Pons (tissue), 1 donor: ENCODE data around the gene ZNF362.
"Not testable (repeated sequence)": the region's sequence is repeated elsewhere in the genome, so short reads cannot be mapped to it uniquely, and the experiment has no call there.

ENCODE experiments used
- DNase-seq: peaks from one replicate; pipeline ENCODE4 v3.0.0-alpha.2; 2016; ENCODE audit warnings: low spot score

The ZNF362 gene, protein sequence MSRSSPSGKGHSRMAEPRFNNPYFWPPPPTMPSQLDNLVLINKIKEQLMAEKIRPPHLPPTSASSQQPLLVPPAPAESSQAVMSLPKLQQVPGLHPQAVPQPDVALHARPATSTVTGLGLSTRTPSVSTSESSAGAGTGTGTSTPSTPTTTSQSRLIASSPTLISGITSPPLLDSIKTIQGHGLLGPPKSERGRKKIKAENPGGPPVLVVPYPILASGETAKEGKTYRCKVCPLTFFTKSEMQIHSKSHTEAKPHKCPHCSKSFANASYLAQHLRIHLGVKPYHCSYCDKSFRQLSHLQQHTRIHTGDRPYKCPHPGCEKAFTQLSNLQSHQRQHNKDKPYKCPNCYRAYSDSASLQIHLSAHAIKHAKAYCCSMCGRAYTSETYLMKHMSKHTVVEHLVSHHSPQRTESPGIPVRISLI

DNA sequence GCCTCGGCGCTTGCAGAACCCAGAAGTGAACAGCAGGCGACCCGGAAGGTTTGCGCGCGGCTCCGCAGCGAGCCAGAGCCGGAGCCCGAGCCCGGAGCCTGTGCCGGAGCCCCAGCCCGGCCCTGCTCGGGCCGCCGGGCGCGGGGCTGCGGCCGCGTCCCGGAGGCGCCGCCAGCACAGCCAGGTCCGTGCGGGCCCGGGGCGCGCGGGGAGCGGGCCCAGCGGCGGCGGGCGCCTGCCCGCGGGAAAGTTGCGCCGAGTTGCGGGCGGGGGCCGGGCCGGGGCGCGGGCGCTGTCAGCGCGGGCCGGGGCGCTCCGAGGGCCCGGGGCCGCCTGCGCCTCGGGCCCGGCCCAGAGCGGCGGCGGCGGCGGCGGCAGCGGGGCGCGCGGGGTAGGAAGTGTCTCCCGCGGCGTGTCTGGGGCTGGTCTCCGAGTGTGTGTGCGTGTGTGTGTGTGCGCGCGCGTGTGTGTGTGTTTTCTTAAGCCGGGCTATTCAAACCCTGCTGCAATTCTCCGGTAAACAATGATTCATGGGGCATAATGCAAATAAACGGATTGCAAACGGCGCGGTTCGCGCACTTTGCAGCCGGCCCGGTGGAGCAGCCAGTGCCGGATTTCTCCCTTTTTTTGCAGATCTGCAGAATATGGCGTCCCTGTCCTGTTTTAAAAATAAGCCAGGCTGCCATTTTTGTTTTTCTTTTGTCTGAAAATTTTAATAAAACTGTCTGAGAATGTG lies at the start of gene ZNF362:
Gene ZNF362 (plus strand): TSS at position 22 of the 736 bp plus-strand sequence. CDS start 14,083 bp downstream, outside the sequence.
- DNase-seq: peak; percentile 35

GRCh38 chr1:33211972-33212371 lies 44.3 kb upstream of the ZNF362 start:
- no peak for DNase-seq

- no peak for DNase-seq
These were observed 36.2 kb upstream of the ZNF362 start for GRCh38 chr1:33219886-33220661.

GRCh38 chr1:33220676-33221384 lies 35.5 kb upstream of the ZNF362 start:
- DNase-seq: no peak

DNA sequence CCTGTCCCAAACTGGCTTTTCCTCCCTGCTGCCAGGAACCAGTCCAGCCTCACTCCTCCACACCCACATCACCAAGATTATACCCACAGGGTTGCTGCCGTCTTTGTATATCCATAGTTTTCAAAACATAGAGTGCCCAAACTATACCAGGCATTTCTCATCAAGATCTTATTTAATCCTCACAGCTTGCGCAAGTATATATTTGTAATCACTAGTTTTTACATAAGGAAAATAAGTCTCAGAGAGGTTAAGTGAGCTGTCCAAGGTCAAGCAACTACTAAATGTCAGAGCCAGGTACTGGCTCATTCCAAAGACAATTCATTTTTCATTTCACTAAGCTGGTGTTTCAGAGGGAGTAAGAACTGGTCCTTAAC lies 34.9 kb upstream of the ZNF362 start:
- DNase-seq: no peak

GRCh38 chr1:33222381-33222780 lies 33.9 kb upstream of the ZNF362 start:
- no peak for DNase-seq

GRCh38 chr1:33224166-33224707 lies 32.1 kb upstream of the ZNF362 start:
- no peak for DNase-seq

DNA sequence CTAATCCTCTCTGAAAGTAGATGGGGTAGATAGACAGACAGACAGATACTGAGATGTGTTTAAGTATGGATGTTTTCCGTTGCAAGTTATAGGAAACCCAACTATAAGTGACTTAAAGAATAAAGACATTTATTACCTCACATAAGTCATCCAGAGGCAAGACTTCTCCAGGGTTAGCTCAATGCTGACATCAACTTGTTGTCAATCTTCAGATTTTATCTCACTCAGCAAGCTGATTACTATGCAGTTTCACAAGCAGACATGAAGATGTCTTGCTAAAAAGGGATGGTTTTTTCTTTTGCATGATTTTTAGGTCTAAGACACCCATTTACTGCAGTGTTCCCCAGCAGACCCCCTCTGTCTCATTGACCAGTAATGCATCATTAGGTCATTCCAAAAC lies 30.7 kb upstream of the ZNF362 start:
- no peak for DNase-seq

DNA sequence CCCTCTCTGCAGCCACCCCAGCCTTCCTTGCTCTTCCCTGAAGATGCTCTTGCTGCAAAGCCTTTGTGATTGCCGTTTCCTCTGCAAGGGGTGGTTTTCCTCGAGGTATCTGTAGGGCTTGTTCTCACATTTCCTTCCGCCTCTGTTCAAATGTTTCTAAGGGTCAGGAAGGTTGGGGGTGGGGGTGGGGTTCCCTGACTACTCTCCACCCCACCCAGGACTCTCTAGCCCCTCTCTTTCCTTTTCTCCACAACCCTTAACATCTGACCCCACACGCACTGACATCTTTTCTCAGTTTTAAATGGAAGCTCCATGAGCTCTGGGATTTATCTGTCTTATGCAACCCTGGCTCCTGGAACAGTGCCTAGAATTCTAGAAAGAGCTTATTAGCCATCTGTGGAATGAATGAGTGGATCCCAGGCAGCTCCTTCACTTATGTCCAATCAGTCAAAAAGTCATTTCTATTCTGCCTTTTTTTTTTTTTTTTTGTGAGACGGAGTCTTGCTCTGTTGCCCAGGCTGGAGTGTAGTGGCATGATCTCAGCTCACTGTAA lies 27.3 kb upstream of the ZNF362 start:
- DNase-seq: peak; percentile 31

DNA sequence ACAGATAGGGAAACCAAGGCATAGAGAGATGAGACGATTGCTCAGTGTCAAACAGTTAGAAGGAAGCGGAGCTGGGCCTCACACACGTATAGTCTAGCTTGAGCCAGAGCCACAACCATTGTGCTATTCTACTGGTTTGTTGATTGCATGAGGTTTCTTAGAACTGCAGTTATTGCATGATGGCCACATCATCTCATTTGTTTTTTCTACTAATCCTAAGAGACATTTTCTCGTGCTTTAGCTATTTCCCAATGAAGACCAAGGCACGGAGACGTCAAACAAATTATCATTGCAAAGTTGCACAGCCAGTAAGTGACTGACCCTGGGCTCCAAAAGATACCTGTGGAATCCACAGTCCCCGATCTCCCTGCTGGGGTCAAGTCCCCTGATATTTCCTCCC lies 25.1 kb upstream of the ZNF362 start:
- no peak for DNase-seq

DNA sequence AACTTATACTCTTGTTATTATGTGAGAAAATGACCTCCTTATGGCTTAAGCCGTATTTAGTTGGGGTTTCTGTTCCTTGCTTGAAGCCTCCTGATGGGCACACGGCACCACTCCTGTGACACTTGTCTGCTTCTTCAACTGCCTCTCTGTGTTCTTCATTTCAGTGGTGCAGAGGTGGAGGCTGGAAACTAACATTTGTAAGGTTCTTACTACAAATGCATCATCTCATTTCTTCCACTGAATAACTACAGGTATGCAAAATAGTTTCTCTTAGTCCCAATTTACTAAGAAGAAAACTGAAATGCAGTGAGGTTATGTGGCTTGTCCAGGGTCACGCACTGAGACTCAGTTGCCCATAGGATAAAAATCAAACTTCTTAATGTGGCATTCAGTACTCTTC lies 23.6 kb upstream of the ZNF362 start:
- no peak for DNase-seq

DNA sequence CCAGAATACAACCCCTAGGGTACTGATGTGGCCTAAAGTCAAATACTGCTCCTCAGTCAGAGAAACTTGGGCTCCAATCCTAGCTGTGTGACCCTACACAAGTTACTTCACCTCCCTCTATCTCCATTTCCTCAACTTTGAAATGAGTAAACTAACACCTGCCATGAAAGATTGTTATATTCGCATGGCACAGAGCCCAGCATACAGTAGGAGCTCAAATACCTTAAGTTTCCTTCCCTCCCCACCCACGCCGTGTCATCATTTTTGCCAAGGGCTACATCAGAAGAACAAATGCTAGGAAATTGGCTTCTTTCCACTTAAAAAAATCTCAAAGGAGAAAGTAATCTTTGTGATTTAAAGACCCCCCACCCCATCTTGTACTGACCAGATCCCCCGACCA lies 22.2 kb upstream of the ZNF362 start:
- DNase-seq: no peak

GRCh38 chr1:33234588-33234990 lies 21.7 kb upstream of the ZNF362 start:
- DNase-seq: no peak

- no peak for DNase-seq
These were observed 20.8 kb upstream of the ZNF362 start for GRCh38 chr1:33235521-33235920.

DNA sequence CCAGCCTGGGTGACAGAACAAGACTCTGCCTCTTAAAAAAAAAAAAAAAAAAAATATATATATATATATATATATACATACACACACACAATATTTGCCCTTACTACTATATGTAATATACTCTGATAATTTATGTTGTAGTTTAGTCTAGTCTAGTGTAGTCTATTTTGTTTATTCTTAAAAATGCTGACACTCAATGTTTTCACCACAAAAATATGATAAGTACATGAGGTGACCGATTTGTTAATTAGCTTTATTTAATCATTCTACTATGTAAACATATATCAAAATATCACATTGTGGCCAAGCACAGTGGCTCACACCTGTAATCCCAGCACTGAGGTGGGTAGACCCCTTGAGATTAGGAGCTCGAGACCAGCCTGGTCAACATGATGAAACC lies 19.8 kb upstream of the ZNF362 start:
- no peak for DNase-seq

DNA sequence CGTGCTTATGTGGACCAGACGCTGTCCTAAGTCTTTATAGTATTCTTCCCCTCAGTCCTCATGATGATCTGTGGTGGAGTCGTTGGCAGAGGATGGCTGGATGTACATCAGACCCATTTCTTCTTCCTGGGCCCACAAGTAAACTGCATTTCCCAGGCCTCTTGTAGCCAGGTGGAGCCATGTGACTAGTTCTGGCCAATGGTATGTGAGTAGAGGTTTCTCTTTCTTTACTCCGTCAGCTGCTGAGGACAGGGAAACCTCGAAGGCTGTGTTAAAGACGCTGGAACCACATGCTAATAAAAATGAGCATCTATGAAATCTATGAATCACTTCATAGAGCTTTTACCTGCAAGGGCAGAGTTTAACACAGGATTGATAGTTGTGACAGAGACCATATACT lies 18.7 kb upstream of the ZNF362 start:
- peak; percentile 22 for DNase-seq

- DNase-seq: not testable (repeated sequence)
These were observed 18.0 kb upstream of the ZNF362 start for GRCh38 chr1:33238194-33238724.

DNA sequence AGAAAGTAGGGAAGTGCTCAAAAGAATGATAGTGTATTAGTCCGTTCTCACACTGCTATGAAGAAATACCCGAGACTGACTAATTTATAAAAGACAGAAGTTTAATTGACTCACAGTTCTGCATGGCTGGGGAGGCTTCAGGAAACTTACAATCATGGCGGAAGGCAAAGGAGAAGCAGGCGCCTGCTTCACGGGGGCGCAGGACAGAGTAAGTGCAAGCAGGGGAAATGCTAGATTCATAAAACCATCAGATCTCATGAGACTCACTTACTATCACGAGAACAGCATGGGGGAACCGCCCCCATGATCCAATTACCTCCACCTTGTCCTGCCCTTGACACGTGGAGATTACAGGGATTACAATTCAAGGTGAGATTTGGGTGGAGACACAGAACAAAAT lies 16.9 kb upstream of the ZNF362 start:
- not testable (repeated sequence) for DNase-seq

DNA sequence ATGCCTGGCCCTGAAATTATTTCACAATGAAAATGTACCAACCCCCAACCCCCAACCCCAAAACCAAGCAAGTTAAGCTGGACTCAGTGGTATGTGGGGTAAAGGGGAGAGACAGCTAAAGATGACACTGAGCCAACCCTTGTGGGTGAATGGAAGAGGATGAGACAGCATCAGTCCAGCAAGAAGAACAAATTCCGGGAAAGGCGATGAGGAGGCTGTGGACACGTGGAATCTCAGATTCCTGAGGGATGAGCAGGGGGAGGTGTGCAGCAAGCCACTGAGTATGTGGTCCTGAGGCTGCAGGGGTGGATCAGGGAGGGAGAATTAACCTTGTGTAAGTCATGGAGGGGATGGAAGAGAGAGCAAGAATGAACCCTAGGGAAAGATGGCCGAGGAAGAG lies 14.4 kb upstream of the ZNF362 start:
- no peak for DNase-seq

DNA sequence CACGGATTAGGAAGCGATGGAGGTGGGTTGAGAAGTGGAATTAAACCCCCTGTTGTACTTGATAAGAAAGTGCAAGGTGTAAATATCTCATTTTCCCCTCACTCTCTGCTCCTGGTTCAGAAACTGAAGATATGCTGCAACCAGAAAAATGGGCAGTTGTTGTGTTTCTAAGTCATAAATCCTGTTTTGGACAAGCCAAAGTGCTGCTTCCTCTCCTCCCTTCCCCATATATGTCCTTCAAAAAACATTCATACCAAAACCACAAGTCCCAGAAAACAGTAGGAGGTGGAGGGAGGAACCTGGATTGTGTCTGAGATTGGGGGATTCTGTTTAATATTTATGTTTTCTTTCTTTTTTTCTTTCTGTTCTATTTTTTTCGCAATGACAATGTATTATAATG lies 13.6 kb upstream of the ZNF362 start:
- no peak for DNase-seq

GRCh38 chr1:33244143-33244808 lies 12.0 kb upstream of the ZNF362 start:
- no peak for DNase-seq
